ENCODE data around the gene RAB30.

DNA sequence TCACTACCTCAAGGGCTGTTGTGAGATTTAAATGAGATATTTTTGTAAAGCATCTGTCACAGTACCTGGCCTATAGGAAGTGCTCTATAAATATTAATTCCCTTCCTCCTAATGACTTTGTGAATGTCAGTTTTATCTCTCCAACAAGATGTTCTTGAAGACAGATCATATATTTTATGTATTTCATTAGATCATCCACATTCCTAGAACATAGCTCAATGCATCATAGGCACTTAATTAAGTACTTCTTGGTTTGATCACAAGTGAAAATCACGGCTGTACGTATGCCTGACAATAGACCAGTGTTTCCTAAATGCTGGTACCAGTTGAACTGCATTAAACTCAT, 49.9 kb downstream of the RAB30 start:
- no peak for TF ChIP-seq CTCF (IDR thresholded peaks at IDR 0.05; ENCODE audit: extremely low read depth in 1 of 2, insufficient read depth in 1 of 2, low read depth in 1 of 2, low read length in 2 of 2)
- TF ChIP-seq POLR2A (IDR thresholded peaks at IDR 0.05; ENCODE audit: low read depth, low read length): no peak
- TF ChIP-seq EZH2 (IDR thresholded peaks at IDR 0.05; ENCODE audit: borderline replicate concordance, low read depth, low read length, severe bottlenecking): no peak
